ENCODE results near the gene PTAR1.
"Not testable (repeated sequence)": the region's sequence is repeated elsewhere in the genome, so short reads cannot be mapped to it uniquely, and the experiment has no call there.

The PTAR1 gene, protein sequence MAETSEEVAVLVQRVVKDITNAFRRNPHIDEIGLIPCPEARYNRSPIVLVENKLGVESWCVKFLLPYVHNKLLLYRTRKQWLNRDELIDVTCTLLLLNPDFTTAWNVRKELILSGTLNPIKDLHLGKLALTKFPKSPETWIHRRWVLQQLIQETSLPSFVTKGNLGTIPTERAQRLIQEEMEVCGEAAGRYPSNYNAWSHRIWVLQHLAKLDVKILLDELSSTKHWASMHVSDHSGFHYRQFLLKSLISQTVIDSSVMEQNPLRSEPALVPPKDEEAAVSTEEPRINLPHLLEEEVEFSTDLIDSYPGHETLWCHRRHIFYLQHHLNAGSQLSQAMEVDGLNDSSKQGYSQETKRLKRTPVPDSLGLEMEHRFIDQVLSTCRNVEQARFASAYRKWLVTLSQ

DNA sequence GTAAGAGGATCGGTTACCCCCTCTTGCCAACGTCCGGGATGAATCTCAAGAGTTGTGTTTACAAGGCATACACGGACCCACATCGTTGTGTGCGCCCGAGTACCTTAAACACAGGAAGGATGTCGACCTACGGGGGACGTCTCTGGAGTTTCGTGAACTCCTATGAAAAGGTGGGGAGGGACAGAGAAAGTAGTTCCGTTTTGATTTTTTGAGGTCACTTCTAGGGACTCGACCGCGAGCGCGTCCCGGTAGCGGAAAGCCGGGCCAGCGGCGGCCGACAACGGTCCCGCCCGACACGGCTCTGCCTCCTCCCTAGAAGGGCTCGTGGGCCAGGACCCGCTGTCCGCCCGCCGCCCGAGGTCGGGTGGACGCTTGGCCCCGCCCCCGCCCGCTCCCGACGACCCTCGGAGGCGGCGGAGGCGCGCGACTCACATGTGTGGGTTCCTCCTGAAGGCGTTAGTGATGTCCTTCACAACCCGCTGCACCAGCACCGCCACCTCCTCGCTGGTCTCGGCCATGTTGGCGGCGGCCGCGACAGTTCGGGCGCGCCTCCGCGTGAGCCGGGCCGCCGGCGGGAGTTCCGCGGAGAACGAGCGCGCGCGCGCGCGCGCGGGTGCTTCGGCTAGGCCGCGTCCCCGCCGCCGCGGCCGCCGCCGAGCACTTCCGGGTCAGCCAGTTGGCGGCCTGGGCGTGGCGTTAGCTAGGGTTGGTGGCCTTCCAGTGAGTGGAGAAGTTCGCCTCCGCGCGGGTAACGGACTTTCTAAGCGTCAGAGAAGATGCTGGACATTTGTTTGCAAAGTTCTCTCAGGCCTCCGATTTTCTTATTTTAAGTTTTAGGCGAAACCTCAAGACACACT, at the start of gene PTAR1:
TSS of gene PTAR1 (minus strand) at position 591 of the 857 bp plus-strand sequence. CDS start at position 518, 73 bp downstream.
- peak; percentile 95 for DNase-seq (ENCODE audit: low spot score)

DNA sequence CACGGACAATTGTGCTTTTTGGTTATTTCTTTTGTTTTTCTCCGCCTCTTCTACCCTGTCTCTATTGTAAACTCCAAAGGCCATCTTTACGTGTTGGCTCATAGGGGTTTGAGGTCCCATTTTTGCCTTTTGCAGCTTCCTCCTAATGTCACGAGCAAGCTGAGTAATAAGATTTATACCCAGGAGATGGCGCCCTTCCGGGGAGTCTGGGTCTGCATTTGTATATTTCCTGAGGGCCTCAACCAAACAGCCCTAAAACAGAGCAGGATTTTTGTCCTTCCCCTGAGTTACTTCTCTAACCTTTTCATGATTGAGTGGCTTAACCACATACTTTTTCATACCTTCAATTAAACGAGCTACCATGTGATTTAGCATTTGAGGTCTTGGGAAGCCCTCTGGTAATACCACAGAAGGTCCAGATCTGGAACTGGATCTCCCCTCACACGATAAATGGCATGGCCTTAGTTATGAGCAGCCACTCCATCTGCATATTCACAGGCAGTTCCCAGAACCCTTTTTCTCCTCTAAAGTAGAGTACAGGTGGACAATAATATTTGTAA, 49.6 kb upstream of the PTAR1 start:
- peak; percentile 33 for DNase-seq (ENCODE audit: low spot score)

DNA sequence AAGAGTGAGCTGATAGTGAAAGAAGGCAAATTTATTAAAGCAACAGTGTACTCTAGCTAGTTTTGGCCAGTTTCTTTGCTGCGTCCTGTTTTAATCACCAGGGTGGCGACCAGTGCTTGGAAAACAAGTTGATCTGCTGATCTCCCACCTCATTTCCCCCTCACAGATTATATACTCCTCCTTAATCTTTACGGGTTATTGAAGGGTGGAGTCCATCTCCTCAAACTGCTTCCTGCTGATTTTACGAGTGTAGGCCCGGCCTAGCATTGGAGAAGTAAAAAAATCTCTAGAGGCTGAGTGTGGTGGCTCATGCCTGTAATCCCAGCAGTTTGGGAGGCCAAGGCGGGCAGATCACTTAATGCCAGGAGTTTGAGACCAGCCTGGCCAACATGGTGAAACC, 46.8 kb upstream of the PTAR1 start:
- no peak for DNase-seq (ENCODE audit: low spot score)

DNA sequence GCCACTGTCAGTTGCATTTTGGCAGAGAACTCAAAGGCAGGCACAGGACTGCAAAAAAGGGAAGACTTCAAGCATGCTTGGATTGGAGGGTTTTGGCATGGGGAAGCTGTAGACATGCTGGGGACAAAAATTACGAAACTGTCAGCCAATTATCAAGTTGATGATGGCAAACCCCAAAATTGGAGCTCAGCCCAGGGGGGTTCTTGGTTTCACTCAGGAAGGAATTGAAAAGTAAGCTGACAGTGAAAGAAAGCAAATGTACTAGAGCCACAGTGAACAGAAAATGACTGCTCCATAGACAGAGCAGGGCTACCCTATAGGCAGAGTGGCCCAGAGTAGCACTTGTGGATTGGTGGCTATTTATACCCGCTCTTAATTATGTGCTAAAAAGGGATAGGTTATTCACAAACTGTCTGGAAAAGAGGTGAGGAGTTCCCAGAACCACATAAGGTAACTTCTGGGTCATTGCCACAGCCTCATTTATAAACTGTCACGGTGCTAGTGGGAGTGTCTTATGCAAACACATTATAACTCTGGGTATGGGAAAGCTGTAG, 46.2 kb upstream of the PTAR1 start:
- DNase-seq (ENCODE audit: low spot score): no peak

DNA sequence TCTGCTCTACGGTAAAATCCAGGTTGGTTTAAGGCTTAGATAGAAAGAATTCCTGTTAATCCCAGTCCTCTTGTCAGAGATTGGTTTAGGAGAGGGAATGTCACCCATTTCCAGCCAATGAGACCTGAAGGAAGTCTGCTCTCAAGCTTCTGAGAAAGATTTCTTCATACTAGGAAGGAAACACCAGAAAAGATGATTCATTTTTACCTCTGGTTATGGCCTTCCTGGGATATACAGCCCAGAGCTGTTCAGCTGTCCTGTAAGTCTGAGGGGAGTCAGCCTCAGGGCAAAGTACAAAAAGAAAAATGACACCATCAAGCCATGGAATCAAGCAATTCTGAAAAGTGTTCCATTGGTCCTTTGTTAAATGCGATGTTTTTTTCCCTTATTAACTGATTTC, 42.2 kb upstream of the PTAR1 start:
- no peak for DNase-seq (ENCODE audit: low spot score)

DNA sequence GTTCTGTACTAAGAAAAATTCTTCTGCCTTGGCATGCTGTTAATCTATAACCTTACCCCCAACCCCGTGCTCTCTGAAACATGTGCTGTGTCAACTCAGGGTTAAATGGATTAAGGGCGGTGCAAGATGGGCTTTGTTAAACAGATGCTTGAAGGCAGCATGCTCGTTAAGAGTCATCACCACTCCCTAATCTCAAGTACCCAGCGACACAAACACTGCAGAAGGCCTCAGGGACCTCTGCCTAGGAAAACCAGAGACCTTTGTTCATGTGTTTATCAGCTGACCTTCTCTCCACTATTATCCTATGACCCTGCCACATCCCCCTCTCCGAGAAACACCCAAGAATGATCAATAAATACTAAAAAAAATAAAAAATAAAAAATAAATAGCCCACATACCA, 40.2 kb upstream of the PTAR1 start:
- DNase-seq (ENCODE audit: low spot score): not testable (repeated sequence)

DNA sequence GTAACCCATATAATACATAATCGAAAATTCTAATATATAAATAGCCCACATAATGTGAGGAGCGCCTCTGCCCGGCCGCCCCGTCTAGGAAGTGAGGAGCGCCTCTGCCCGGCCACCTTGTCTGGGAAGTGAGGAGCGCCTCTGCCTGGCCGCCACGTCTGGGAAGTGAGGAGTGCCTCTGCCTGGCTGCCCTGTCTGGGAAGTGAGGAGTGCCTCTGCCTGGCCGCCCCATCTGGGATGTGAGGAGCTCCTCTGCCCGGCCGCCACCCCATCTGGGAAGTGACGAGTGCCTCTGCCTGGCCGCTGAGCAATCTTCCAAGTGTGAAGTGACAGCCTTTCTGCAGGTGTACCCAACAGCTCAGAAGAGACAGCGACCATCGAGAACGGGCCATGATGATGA, 39.7 kb upstream of the PTAR1 start:
- not testable (repeated sequence) for DNase-seq (ENCODE audit: low spot score)

DNA sequence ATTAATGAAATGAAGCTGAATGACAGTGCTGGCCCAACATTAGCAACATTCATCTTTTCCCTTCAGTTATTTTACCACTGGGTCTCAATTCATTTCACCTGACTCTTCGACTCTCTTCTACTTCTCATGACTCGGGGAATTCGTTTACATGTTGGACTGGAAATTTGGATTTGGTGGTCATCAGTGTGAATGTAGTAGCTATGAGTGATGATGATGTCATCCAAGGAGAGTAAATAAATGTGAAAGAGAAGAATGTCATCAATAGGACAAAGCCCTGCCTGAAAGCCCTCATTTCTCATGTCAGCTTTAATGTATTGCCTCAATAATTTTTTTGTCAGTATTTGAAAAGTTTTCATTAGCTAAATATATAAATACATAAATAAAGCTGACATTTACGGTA, 38.9 kb upstream of the PTAR1 start:
- no peak for DNase-seq (ENCODE audit: low spot score)

DNA sequence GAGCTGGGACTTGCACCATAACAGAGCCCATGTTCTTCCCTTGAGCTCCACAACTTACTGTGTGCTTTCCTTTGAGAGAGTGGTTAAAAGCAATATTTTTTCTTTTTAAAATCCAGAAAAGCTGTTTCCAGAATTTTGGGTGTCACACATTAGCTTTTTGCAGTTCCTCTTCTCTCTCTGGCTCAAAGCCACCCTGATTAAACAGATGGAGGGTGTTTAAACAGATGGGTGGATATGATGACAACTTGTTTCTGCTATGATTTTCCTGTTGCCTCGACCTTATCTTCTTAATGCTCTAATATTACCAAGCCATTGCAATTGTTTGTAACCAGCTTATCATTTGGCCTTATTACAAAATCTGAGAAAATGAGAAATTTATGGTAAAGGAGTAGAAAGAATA, 37.9 kb upstream of the PTAR1 start:
- DNase-seq (ENCODE audit: low spot score): no peak

DNA sequence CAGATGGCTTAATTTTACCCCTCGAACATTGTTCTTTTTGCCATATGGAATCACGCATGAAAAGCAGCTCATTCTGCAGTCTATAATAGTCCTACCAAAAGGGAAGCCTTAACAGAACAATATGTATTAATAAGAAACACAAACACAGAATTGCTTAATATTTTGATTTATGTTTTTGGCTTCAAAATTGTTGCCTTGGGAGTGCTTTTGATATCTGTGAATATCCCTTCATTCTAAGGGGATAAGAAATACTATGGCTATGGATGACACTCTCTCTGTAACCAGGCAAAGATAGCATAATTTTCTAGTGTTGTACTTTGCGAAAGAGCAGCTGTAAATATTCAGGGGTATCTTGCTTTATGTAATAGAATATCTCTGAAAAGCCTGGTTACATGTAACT, 34.5 kb upstream of the PTAR1 start:
- DNase-seq (ENCODE audit: low spot score): no peak

DNA sequence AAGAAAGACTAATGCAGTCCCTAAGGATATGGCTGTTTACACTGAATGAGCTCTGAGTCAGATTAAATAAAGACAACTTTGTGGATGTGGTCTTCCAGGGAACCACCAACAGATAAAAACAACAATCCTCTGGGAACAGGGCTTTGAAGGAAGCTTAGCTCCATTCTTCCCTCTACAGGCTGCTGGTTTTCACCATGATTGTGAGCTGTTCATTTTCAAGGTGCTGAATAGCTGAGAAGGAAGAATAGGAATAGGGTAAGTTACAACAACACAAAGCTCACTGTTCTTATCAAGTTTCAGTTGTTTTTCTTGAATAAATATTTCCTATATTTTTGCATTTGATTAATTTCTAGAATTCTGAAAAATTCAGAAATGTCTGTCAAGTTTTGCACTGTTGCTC, 25.9 kb upstream of the PTAR1 start:
- DNase-seq (ENCODE audit: low spot score): peak; percentile 39

DNA sequence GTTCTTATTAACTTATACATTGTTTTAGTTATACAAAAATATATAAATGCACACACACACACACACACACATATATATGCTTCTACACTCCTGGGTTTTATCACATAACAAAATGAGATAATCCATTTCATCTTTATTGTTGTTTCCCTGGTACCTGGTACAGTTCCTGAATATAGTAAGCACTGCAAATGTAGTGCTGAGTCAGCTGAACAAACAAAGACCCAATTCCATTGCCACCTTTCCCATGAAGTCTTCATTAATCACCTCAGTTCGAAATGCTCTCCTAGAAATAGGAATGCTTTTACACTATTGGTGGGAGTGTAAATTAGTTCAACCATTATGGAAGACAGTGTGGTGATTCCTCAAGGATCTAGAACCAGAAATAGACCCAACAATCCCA, 13.4 kb upstream of the PTAR1 start:
- no peak for DNase-seq (ENCODE audit: low spot score)

DNA sequence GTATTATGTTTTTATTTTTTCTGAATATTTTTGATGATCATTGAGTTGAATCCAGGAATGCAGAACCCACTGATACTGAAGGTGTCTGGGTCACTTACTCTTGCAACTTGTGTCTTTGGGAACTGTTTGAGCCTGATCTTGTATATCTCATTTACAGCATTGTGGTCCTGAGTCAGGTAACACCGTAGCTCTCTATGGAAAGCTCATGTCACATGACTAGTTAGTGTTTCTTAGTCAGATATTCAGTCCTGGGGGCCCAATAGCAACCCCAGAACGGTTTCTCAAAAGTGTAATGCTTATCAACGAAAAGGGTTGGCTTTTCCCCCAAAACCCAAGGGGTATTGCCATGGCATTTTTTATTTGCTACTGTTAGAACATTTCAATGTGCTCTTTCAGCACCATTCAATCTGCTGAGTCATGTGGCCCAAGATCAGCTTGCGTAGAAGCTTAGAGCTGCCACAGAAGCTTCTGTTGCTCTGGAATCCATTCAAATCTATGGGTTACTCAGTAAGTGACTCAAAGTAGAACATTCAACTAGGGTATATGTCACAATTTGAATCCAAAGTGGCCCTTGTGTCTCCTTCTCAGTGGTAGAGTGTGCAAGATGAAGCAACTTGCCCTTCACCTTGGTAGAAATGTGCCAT, 12.1 kb upstream of the PTAR1 start:
- peak; percentile 71 for DNase-seq (ENCODE audit: low spot score)

DNA sequence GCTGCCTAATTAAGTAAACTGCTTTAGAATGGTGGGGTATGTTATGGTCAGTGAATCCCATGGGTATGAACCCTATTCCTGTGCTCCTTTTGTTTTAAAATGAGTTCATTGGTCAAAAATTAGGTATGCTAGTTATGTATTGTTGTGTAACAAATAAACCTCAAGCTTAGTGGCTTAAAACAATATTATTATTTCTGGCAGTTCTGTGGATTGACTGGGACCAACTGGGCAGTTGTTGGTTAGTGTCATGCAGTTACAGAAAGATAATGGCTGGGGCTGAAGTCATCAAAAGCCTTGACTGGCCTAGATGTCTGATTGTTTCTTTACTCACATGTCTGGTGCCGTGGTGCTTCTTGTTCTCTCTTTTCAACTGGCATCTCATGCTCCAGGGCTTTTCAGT, 8.9 kb upstream of the PTAR1 start:
- DNase-seq (ENCODE audit: low spot score): peak; percentile 59

DNA sequence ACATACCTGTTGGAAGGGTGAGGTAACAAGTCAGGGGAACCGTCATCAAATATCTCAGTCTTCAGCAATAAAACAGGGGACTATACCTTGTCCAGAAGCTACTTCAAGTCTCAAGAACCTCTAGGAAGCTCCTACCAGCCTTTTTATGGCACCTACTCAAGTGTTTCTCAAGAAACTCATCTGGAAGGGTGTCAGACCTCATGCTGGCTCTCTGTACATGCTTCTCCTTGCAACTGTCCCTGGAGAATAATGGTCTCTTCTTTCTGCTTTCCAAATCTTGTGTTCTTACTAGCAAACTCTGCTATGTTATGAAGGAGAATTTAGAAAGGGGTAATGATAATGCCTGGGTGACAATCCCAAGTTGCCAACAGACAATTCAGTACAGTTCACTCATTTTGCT, 8.3 kb upstream of the PTAR1 start:
- DNase-seq (ENCODE audit: low spot score): no peak

DNA sequence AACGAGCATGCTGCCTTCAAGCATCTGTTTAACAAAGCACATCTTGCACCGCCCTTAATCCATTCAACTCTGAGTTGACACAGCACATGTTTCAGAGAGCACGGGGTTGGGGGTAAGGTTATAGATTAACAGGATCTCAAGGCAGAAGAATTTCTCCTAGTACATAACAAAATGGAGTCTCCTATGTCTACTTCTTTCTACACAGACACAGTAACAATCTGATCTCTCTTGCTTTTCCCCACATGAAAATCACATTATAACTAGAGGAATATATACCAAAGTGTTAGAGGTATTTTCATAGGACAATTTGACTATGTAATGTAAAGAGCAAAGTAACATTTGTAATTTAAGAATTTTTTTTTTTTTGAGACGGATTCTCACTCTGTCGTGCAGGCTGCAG, 4.1 kb upstream of the PTAR1 start:
- DNase-seq (ENCODE audit: low spot score): not testable (repeated sequence)

DNA sequence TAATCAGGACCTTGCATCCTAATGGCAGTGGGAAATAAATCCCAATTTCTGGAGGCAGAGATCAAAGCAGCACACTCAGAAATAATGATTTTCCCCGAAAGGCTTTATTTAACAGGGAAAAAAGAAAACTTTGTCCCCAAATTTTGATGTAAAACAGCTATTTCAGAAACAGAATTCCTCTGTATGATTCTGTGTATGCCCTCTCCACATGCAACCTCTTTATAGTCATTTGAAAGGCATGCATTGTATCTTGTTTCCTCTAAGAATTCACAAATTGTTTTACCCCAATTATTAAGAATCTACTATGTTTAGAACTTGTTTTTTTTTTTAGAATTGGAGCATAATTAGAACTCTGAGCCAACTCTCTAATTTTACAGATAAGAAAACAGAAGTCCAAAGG, 2.7 kb upstream of the PTAR1 start:
- no peak for DNase-seq (ENCODE audit: low spot score)

DNA sequence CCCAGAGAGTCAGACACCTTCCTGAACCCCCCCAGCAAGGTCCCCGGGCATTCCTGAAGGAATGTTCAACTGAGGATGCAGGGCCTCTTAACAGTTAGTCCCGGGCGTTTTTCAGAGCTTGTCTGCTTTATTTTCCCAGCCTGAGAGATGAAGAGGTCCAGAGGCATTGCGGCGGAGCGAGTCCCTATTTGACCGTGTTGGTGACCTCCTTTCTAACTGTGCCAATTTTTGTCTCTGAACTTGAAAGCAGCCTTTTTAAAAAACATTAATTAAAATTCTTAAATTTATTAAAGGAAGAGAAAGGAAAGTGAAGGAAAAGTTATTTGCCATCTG, 433 bp upstream of the PTAR1 start:
- no peak for DNase-seq (ENCODE audit: low spot score)

DNA sequence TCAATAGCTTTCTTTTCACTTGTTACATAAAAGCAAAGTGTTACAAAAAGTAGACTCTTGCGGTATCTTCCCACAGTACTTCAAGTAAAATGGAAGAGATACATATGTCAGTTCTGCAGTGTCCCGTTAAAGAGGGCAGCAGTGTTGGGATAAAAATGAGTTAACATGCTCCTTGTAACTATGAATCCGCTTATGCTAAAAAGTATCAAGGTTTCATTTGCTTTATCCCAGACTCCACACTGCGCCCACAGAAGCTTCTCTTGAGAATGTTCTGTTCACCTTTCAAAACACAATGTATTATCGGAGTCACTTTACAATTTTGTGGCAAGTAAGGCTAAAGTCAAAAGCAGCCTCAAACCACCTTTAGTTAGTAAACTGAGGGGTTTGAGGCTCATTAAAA, 790 bp downstream of the PTAR1 start:
- DNase-seq (ENCODE audit: low spot score): no peak

DNA sequence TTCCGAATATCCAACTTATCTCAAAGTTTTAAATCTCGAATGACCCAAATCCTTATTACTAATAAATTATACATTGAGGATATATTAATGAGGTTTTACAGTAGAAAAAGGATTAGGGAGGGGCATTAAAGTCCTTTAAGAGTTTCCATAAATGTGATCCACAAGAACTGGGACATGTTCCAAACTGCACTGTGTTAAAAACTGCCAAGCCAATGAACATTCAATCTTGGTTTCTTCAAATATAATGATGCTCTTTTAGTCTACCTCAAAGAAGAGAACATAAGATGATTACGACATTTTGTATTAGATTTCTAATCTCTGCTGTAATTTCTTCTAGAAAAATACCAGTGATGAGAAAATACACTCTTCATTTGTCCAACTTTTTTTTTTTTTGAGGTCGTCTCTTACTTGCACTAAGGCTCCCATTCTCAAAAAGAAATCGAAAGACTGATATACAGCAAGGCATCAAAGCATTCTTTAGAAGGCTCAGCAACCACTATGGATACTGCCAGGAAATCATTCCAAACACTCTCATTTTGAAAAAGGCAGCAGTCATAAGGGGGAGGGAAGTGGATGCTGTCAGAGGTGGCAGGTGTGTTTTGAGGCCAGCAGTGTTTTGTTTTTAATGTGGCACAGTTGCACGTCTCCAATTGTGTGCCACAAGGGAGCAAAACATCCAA, 1.7 kb downstream of the PTAR1 start:
- DNase-seq (ENCODE audit: low spot score): no peak

DNA sequence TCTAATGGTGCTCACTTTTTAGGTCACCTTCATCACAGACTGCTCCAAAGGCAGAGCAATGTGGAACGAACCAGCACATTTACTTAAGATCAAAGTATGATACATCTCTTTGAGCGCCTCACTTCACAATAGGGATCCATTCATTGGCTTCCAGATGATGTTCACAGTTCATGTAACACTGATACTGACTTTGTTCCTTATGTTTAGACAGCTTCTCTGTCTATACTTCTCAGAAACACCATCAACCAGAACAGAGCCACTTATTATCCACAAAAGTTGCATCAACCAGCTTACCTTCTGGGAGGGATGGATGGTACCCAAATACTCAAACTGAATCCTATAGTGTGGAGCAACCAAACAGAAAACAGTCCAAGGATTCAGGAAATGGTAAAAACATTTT, 4.6 kb downstream of the PTAR1 start:
- no peak for DNase-seq (ENCODE audit: low spot score)

DNA sequence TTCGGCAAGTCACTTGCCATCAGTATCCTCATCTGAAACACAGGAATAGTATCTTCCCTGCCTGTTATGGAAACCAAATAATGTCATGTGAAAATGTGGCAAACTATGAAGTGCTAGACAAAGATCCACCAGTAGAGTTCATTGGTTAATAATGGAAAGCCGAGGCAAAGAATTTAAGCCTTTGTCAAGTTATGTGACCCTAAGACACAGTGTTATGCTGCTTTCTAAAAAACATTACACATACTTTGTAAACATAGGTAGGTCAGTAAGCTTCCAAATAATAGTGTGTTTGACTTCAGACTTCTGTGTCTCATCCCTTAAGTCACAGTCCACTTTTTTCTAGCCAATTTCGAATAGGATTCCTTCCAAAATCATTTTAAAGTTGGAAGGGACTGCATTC, 6.0 kb downstream of the PTAR1 start:
- DNase-seq (ENCODE audit: low spot score): no peak

Data from AG20443 (cell line).